ENCODE measurements around the gene METTL26.
"Not testable (repeated sequence)": the region's sequence is repeated elsewhere in the genome, so short reads cannot be mapped to it uniquely, and the experiment has no call there.

METTL26 gene

DNA sequence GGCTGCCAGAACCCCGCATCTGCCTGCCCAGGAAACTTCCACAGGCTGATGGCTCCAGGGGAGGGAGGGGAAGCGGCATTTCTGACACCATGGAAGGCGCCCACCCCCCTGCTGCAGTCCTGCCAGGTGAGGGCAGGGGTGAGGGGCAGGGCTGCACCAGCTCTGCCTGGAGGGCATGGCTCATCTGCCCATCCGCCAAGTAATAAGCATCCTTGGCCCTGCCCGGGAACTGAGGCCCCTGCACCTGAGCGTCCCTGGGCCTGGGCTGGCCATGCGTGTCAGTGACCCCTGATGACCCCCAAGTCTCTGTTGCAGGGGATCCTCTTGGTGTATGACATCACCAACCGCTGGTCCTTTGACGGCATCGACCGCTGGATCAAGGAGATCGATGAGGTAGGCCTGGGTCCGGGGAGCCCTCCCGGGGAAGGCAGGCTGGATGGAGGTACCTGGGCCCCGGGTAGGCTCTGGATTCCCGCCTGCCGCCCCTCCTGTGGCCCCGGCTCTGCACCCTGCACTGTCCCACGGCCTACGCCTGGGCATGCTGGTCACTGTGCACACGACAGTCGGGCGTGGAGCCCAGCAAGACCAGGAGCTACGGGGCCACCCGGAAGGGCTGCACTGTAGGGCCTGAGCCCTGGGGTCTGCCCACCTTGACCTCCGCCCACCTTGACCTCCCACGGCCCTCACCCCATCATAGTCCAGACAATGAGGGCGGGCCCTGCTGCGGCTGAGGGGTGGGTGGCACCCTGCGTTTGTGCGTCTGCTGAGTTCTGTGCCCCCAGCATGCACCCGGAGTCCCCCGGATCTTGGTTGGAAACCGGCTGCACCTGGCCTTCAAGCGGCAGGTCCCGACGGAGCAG is 10.8 kb downstream of the METTL26 start:
- no peak for DNase-seq (ENCODE audit: low read depth)

DNA sequence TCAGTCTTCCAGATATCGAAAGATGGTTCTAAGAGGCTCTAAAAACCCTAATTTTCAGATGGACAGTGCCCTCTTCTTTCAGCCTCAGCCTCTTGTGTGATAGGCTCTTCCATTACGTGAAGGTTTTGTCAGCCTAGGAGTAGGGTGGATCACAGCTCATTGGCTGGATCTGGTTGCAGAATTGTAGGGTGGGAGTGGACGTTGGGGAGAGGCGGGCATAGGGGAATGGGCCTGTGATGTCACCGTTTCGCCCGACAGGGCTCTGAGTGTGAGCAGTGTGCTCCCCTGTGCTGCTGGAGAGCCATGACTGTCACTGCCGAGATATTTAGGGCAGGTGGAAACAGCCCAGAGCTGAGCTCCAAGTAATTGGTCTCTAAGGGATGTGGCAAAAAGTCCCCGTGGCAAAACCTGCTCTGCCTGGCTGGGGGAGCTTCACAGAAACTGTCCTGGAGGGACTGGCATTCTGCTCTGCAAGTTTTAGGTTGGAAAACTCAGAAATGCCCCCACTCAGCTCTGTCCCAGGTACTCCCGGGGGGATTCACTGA is 11.5 kb downstream of the METTL26 start:
- no peak for DNase-seq (ENCODE audit: low read depth)

DNA sequence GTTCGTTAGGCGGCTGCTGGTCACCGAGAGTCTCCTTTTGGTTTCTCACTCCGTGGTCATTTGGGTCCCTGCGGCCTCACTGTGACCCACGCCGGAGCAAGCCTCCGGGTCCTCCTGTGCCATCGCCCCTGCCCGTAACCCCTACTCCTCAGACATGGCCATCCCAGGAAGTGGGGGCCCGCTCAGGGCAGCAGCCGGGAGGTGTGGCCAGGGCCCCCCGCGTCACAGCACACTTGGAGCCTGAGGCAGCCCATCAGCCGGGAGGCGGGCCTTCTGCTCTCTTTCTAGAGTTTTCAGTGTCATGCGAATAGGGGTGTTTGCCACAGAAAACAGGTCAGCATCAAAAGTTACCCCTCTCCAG is 13.2 kb downstream of the METTL26 start:
- DNase-seq (ENCODE audit: low read depth): no peak

DNA sequence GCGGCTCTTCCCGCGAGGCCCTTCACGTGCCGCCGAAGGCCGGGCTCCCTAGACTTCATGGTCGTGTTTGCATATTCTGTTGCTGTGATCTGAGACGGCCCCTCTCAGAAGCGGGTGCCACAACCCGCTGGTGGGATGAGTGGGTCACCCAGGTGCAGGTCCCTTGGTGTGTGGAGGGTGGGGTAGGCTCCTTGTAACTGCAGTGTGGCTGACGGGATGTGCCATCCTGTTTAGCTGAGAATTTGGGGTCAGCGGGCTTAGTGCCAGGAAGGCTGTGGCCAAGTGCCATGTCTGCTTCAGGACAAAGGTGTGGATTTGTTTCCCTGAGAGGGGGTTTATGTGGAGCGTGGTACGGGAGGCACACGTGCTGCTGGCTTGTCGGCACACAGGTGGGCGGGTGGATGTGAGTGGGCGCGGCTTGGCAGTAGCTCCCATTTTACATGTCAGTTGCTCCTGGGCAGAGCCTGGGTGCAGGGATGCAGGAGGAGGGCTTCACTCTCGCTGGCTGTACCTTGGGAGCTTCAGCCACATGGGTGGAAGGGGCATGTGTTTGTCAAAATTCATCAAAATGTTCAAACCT is 14.5 kb downstream of the METTL26 start:
- no peak for DNase-seq (ENCODE audit: low read depth)

DNA sequence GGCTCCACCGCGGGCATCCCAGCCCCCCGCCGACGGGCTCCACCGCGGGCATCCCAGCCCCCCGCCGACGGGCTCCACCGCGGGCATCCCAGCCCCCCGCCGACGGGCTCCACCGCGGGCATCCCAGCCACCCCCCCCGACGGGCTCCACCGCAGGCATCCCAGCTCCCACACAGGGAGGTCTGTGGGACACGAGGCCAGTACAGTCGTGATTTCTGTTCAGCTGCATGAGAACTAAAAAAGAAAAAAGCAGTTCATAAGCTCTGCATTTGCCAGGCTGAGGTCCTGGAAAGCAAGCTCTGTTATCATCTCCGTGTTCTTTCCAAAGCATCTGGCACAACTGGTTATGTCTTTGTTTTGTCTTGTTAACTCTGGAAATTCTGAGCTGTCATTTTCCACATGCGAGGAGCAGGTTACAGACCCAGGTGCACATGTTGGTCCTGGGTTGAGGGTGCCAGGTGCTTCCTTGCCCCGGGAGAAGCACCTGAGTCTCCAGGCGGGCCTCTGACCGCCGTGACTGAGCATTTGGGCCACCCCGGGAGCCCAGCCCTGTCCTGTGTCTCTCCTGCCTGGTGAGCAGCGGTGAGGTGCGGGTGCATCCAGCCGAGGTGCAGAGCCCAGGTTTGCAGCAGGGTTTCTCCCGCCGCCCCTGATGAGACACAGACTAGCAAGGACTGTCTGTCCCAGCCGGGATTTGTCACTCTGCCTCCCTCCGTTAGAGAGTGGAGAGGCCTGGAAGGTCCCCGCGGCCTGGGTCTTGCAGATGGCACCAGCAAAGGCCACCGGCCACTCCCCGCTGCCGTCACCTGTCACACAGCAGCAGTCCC is 15.2 kb downstream of the METTL26 start:
- DNase-seq (ENCODE audit: low read depth): no peak

DNA sequence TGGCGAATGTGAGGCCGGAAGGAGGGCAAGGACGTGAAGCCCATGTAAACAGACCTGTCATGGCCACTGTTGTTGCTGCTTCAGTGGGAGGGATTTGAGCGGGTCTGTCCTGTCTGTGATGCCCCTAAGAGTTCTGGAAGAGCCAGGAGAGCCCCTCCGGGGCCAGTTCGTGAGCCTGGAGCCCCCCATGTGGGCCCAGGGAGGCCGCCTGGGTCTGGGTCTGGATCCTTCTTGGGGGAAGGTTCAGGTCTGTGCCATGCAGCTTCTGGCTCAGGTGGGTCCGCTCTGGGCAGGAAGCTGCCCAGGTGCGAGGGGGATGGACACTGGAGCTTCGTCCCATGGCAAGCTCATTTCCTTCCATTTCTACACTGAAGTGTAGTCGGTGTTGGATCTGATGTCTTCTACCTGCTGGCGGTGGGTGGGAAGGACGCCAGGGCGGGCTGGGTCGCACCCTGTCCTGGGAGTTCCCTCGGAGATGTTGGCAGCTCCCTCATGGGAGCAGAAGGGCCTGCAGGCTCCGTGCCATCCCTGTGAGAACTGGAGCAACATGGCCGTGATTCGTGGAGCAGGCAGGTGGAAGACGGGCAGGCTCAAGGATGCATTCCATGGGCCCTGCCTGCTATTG is 16.5 kb downstream of the METTL26 start:
- no peak for DNase-seq (ENCODE audit: low read depth)

DNA sequence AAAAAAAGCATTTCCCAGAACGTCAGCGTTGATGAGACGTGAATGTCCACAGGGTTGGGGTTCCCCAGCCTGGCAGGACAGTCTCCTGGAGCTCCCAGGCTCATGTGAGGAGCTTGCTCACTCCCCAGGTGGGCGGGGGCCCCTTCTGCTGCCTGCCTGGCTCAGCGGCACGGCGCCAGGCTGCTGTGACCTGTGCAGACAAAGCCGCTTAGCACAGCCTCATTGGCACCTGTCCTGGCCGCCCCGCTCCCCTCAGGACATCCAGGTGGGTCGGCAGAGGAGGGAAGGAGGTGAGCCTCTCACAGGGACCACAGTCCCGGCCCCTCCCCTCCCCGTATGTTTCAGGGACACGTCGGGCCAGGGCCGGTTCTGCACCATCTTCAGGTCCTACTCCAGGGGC is 18.2 kb downstream of the METTL26 start:
- no peak for DNase-seq (ENCODE audit: low read depth)

DNA sequence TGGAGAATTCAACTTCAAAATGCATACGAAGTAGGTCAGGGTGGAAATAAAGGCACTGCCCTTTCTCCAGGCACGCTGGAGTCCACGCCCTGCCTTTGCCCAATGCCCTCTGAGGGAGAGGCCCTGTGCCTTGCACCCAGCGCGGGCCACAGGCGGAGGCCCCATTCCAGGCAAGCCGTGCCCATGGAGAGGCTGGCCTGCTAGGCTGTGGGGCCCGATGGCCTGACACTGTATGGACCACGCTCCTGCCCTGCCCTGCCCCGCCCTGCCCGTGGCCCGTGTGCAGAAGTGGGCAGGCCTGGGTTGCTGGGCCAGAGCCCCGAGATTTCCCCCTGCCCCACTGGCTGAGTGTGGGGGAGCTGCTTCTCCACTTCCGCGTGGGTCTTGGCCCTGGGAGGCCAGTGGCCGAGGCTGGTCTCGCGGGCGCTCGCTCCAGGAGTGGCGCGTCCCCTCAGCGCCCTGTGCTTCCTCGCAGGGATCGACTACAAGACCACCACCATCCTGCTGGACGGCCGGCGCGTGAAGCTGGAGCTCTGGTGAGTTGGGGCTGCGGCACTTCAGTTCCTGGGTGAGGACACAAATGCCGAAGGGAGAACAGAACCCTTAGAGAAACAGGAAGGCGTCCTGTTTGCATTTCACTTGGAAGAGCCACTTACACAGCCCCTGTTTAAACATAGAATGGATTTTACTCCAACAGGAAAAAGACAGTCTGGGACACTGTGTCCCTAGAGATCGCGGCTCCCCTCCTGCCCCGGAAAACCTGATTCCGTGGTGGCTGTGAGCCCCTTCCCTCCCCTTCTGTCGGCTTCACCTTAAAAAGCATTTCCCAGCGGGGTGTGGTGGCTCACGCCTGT is 19.1 kb downstream of the METTL26 start:
- DNase-seq (ENCODE audit: low read depth): no peak

DNA sequence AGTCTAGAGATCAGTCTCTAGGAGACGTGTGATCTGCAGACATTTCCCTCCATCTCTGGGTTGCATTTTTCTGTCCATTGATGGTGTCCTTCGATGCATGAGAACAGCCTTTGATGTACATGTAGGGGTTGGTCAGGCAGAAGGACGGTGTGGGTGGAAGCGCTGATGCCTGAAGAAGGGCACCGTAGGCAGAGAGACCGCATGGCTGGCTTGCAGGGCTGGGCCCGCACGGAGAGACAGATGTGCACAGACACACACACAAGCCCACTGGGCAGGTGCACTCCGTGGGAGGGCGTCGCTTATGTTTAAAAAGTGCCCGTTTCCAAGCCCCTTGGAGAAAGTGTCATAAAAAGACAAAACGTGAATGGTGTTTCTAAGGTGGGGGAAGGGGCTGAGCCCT is 21.0 kb downstream of the METTL26 start:
- no peak for DNase-seq (ENCODE audit: low read depth)

DNA sequence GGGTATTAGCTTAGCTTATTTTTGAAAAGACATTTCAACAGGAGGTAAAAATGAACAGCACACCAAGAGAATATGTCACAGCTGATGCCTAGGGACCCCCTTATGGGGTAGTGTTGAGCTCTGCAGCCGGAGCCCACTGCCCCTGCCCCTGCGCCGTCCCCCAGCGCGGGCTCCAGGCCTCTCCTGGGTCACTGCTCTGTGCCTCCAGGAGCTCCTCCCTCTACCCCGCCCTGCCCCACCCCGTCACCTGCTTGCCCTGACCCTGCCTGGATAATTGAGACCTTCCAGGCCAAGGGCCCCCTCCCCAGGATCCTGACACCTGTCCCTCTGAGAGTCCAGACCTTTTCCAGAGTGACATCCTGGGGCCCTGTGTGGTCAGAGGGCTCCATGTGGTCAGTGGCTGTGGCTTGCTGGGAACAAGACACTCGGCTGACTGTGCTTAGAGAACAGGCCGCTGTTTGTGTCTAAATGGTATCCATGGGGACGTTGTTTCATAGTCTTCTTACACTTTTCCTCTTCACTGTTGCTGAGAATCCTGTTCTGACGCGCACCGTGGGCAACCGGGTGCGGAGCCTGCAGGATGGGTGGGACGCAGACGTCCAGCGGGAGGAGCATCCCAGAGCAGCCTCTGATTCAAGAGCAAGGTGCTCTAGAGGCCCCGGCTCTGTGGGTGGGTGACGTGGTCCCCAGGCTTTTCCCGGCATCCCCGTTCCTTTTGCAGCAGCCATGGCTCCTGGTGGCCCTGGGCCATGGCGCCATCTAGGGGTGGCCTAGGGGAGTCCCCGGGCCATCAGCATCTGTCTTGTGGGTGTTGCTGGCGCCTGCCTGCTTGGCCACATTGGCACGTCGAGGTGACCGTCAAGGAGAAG is 25.4 kb downstream of the METTL26 start:
- peak; percentile 38 for DNase-seq (ENCODE audit: low read depth)

DNA sequence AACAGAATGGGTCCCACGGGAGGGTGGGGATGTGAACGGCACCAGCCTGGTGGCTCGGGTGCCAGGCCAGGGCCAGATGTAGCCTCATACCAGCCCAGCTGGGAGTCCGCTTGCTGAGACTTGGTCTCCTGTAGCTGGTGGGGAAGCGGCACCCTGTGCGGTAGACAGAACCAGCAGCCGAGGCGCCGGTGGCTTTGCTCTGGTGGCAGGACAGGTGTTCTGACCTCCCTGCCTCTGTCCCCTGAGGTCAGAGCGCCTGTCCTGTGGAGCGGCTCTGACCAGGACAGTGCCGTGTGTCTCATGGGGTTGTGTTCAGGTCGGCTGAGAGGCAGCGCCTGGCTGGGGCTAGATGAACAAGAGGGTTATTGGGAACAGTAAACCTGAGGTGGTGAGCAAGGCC is 26.1 kb downstream of the METTL26 start:
- no peak for DNase-seq (ENCODE audit: low read depth)

DNA sequence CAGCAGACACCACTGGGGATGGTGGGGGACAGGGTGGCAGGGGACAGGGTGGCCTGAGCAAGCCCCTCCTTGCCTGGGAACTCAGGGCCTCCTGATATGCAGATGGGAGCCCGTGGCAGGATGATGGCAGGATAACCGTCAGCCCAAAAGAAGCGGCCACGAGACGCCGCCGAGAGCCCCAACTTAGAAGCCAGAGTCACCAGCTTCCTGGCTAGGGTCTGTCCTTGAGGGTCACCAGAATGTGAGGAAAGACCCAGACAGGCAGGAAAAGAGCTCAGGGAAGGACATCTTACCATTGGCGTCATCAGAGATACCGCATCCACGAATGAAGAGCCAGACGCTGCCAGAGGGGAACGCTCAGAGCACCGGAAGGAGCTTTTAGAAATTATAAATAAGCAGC is 26.8 kb downstream of the METTL26 start:
- no peak for DNase-seq (ENCODE audit: low read depth)

DNA sequence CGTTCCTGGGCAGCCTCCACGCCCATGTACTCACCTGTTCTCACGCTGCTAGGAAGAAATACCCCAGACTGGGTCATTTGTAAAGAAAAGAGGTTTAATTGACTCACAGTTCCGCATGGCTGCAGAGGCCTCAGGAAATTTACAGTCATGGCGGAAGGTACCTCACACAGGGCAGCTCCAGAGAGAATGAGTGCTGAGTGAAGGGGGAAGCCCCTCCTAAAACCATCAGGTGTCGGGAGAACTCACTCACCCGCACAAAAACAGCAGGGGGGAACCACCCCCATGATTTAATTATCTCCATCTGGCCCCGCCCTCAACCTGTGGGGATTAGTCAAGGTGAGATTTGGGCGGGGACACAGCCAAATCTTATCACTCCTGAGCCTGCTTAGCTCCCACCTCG is 28.1 kb downstream of the METTL26 start:
- DNase-seq (ENCODE audit: low read depth): no peak

DNA sequence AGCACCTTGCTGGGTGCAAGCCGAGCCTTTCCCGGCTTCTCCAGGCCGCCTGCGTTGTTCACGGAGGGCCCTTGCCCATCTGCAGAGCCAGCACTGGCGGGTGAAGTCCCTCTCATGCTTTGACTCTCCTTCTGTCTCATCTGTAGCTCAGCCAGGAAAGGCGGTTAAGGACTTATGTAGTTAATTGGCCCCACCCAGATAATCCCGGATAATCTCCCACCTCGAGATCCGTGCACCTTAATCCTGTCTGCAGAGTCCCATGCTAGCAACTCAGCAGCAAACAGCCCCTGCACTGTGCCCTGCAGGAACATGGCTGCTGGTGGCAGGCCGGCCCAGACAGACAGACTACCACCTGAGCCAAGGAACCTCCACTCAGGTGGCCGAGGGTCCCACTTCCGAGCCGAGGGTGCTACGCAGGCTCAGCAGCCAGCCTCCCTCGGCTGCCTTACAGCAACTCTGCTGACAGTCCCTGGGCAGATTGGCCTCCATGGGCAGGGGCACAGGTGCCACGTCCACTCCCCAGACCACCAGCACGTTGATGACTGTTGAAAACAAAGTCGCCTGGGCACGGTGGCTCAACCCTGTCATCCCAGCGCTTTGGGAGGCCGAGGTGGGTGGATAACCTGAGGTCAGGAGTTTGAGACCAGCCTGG is 29.3 kb downstream of the METTL26 start:
- no peak for DNase-seq (ENCODE audit: low read depth)

DNA sequence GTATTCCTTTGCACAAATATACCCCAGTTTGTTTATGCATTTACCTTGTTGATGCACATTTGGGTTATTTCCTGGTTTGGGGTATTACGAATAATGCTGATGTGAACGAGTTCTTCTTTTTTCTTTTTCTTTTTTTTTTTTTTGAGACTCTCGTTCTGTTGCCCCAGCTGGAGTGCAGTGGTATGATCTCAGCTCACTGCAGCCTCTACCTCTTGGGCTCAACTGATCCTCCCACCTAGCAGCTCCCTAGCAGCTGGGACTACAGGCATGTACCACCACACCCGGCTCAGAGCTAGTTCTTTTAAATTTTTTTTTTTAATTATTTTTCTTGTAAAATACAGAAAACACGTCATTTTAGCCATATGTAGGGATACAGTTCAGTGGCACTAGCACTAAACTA is 32.2 kb downstream of the METTL26 start:
- no peak for DNase-seq (ENCODE audit: low read depth)

DNA sequence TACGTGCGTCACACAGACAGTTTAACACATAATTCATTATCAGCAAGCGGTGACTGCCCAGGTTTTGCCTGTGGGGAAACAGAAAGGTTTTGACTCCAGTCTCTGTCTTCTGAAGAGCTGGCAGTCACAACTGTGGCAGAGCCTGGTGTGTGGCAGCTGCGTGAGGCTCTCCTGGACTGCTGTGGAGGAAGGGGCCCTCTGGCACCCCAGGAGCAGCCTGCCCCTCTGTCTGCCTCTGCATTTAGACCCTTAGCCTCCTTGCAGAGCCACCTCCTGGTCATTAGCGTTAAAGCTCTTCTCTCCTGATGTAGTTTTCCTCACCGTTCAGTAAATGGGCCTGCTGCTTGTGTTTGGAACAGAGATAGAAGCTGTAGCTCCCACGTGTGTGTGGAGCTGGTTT is 35.3 kb downstream of the METTL26 start:
- no peak for DNase-seq (ENCODE audit: low read depth)

DNA sequence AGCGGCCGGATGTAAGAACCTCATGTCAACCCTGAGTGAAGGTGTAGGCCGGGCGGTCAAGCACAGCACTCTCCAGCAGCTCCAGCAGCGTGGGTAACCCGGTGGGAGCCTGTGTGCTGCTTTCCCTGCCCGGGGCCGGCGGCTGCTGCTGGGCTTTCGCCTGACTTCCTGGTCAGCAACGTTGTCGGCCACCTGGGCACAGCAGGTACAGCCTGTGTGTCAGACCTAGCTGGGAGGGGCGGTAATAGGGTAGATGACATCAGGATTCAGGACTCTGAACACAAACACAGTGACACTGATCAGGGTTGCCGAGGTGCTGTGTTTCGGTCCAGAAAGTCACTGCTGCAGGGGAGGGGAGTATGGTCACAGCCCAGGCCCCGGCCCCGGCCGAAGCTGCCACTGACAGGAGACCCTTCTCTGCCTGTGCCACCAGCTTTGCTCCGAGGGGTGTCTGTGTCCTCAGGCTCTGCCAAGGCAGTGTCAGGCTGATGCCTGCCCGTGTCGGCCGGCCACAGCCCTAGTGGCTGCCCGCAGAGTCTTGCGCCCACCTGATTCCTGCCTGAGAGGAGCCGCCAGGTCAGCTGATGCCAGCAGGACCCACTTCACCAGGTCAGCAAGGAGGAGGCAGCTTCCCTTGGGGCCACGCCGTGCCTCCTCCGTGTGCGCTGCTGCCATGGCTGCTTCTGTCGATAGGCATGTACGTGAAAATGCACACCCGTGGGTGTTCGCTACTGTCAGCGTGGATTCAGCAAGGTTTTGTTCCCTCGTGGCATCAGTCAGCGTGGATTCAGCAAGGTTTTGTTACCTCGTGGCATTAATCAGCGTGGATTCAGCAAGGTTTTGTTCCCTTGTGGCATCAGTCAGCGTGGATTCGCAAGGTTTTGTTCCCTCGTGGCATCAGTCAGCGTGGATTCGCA is 37.0 kb downstream of the METTL26 start:
- no peak for DNase-seq (ENCODE audit: low read depth)

DNA sequence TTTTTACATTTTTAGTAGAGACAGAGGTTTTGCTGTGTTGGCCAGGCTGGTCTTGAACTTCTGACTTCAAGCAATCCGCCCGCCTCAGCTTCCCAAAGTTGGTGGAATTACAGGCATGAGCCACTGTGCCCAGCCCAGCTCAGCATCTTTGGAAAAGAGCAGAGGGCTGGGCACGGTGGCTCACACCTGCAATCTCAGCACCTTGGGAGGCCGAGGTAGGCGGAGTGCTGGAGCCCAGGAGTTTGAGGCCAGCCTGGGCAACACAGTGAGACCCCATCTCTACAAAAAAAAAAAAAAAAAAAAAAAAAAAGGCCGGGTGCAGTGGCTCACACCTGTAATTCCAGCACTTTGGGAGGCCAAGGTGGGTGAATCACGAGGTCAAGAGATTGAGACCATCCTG is 38.5 kb downstream of the METTL26 start:
- DNase-seq (ENCODE audit: low read depth): not testable (repeated sequence)

DNA sequence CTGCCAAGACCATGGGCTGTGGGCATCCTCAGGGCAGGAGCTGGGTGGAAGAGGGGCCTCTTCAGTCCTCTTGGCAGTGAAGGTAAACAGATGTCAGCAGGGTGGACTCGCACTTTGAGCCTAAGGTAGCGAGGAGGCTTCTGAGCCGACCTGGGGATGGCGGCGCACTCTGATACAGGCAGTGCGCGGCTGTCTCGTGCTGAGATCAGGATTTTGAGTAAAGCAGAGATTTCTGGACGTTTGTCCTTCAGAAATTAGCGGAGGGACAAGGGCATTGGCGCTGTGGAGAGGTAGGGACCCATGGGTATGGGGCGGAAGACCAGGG is 39.4 kb downstream of the METTL26 start:
- no peak for DNase-seq (ENCODE audit: low read depth)
